IPS-18a (cell line): ENCODE measurements around the gene KCTD17.

Experiments used
- H3K27ac ChIP-seq: one replicate; pipeline ENCODE4 v1.5.1; 2013; ENCODE audit warnings: low read length
- H3K27me3 ChIP-seq: one replicate; pipeline ENCODE4 v1.6.1; 2013; ENCODE audit warnings: mild to moderate bottlenecking, low read length; ENCODE audit not compliant: control insufficient read depth, insufficient read depth
- H3K36me3 ChIP-seq: one replicate; pipeline ENCODE4 v1.6.1; 2013; ENCODE audit warnings: low read depth, low read length; ENCODE audit not compliant: control insufficient read depth
- H3K4me1 ChIP-seq: one replicate; pipeline ENCODE4 v1.6.1; 2013; ENCODE audit warnings: low read depth, low read length; ENCODE audit not compliant: control insufficient read depth
- H3K4me3 ChIP-seq: one replicate; pipeline ENCODE4 v1.5.1; 2013; ENCODE audit warnings: low read length
- H3K9ac ChIP-seq: one replicate; pipeline ENCODE4 v1.6.1; 2013; ENCODE audit warnings: mild to moderate bottlenecking, low read length, moderate library complexity
- H3K9me3 ChIP-seq: one replicate; pipeline ENCODE4 v1.6.1; 2013; ENCODE audit warnings: low read depth, low read length; ENCODE audit not compliant: control insufficient read depth

Gene KCTD17

GRCh38 chr22:37105154-37105553 is 53.6 kb downstream of the KCTD17 start:
- Histone ChIP-seq H3K4me3 (no peak overlapping the region), H3K36me3 (no peaks in the 10 kb centered on the region), H3K4me1 (no peaks in the 10 kb centered on the region), H3K9ac (no peak overlapping the region), H3K9me3 (no peaks in the 10 kb centered on the region), H3K27ac (no peak overlapping the region), H3K27me3 (peaks cover 3% of the 10 kb centered on the region)

- Histone ChIP-seq H3K36me3 (no peaks in the 10 kb centered on the region), H3K9ac (no peak overlapping the region), H3K27ac (no peak overlapping the region), H3K4me3 (no peak overlapping the region), H3K4me1 (no peaks in the 10 kb centered on the region), H3K27me3 (no peaks in the 10 kb centered on the region), H3K9me3 (no peaks in the 10 kb centered on the region)
These were observed 54.4 kb downstream of the KCTD17 start for GRCh38 chr22:37105990-37106389.

- Histone ChIP-seq H3K27ac (no peak overlapping the region), H3K9me3 (no peaks in the 10 kb centered on the region), H3K9ac (no peak overlapping the region), H3K4me1 (no peaks in the 10 kb centered on the region), H3K27me3 (no peaks in the 10 kb centered on the region), H3K36me3 (no peaks in the 10 kb centered on the region), H3K4me3 (no peak overlapping the region)
These were observed 56.5 kb downstream of the KCTD17 start for GRCh38 chr22:37107816-37108621.

DNA sequence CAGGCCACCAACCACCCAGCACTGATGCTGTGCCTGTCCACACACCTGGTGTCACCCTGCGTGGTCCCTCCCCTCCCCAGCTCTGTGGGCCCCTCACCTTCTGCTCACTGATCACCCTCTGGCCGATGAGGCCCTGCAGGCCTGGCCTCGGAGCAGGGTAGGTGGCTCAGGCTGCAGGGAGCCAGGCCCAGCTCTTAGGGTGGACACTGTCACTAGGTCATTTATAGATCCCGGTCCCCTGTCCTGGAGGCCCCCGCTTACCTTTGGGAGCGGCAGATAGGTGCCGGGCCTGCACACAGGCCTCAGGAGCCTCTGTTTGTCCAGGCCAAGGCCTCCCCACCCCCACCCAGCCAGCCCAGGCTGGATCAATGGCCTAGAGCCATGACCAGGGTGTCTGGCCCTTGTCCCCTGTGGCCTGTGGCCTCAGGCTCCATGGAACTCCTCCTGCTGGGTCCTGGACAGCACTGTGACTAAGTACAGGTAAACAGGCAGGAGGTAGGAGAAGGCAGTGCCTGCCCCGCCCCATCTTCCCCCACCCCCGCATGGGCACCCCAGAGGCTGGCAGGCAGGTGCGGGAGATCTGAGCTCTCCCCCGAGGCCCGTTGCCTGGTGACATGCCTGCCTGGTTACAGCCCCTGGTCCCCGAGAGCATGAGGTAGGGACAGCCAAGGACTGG is 57.8 kb downstream of the KCTD17 start, which contains the start of gene TMPRSS6:
TMPRSS6 (minus strand) TSS at position 472 of the 676 bp plus-strand sequence. CDS start 6,296 bp downstream, outside the sequence.
- H3K27me3 ChIP-seq = no peaks in the 10 kb centered on the region
- H3K9ac ChIP-seq = no peak within 1 kb of the TSS
- H3K27ac ChIP-seq = no peak within 1 kb of the TSS

DNA sequence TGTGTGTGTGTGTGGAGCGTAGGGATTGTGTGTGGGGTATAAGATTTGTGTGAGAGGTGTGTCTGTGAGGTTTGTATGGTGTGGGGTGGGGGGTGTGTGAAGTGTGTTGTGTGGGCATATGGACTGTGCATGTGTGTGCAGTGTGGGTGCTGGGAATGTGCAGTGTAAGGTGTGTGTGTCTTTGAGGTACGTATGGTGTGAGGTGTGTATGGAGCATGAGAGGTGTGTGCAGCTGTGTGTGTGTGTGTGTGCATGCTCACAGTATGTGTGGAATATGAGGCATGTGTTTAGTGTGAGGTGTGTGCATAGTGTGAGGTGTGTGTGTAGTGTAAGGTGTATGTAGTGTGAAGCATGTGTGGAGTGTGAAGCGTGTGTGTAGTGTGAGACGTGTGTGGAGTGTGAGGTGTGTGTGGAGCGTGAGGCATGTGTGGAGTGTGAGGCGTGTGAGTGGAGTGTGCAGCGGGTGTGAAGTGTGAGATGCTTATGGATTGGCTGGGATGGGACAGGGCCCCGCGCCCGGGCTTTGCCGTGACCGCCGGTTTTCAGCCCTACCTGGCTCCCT is 59.7 kb downstream of the KCTD17 start:
- Histone ChIP-seq H3K4me3 (no peak overlapping the region), H3K4me1 (no peaks in the 10 kb centered on the region), H3K27ac (no peak overlapping the region), H3K27me3 (no peaks in the 10 kb centered on the region), H3K9me3 (no peaks in the 10 kb centered on the region), H3K36me3 (no peaks in the 10 kb centered on the region), H3K9ac (no peak overlapping the region)

More for the DNA sequence above, 57.8 kb downstream of the KCTD17 start, which contains the start of gene TMPRSS6:
- Histone ChIP-seq H3K4me1 (no peaks in the 10 kb centered on the region), H3K4me3 (no peak within 1 kb of the TSS), H3K36me3 (no peaks in the 10 kb centered on the region), H3K9me3 (no peaks in the 10 kb centered on the region)

- no peak overlapping the region for H3K27ac ChIP-seq
- H3K36me3 ChIP-seq = no peaks in the 10 kb centered on the region
- H3K9me3 ChIP-seq = no peaks in the 10 kb centered on the region
- H3K9ac ChIP-seq = no peak overlapping the region
- H3K4me3 ChIP-seq = no peak overlapping the region
- no peaks in the 10 kb centered on the region for H3K4me1 ChIP-seq
- no peaks in the 10 kb centered on the region for H3K27me3 ChIP-seq
These were observed 60.7 kb downstream of the KCTD17 start for GRCh38 chr22:37112084-37112728.
